ENCODE measurements around the gene CTNNA1. TPM values are rescaled to one million over a fixed set of nuclear protein-coding genes. Genes with fewer than 3 reads are reported as not detected.

Gene CTNNA1
- total RNA-seq, 2 experiments from 2014 or later, result 88.1 to 92.6 TPM

GRCh38 chr5:138952962-138953361 is 199.7 kb downstream of the CTNNA1 start:
- ChIA-PET POLR2A (no interaction called here), CTCF (no interaction called here)

GRCh38 chr5:138953387-138954256 is 200.4 kb downstream of the CTNNA1 start:
- CTCF ChIA-PET, result no interaction called here
- POLR2A ChIA-PET, result no interaction called here

GRCh38 chr5:138954257-138955012 is 201.2 kb downstream of the CTNNA1 start:
- ChIA-PET POLR2A (interaction anchor here (0.5 kb wide), 1 partner anchor 245 kb away, joined by 7 read pairs; no protein-coding TSS in a partner anchor), CTCF (no interaction called here)

- ChIA-PET CTCF (no interaction called here), POLR2A (no interaction called here)
These were observed 201.9 kb downstream of the CTNNA1 start for GRCh38 chr5:138955013-138955660.

GRCh38 chr5:138955671-138956295 is 202.6 kb downstream of the CTNNA1 start:
- ChIA-PET CTCF (no interaction called here), POLR2A (no interaction called here)

GRCh38 chr5:138956801-138957200 is 203.6 kb downstream of the CTNNA1 start:
- ChIA-PET POLR2A (no interaction called here), CTCF (no interaction called here)

- POLR2A ChIA-PET, result no interaction called here
These were observed 207.0 kb downstream of the CTNNA1 start for GRCh38 chr5:138960145-138960692.

GRCh38 chr5:138961221-138961620 is 208.0 kb downstream of the CTNNA1 start:
- CTCF ChIA-PET, result no interaction called here
- POLR2A ChIA-PET, result no interaction called here

More at GRCh38 chr5:138960145-138960692, 207.0 kb downstream of the CTNNA1 start:
- CTCF ChIA-PET, result no interaction called here

- ChIA-PET CTCF (no interaction called here), POLR2A (no interaction called here)
These were observed 208.5 kb downstream of the CTNNA1 start for GRCh38 chr5:138961729-138962128.

- CTCF ChIA-PET, result no interaction called here
These were observed 209.6 kb downstream of the CTNNA1 start for GRCh38 chr5:138962614-138963370.

GRCh38 chr5:138963763-138964371 is 210.6 kb downstream of the CTNNA1 start:
- CTCF ChIA-PET, result no interaction called here
- POLR2A ChIA-PET, result no interaction called here

More at GRCh38 chr5:138962614-138963370, 209.6 kb downstream of the CTNNA1 start:
- POLR2A ChIA-PET, result no interaction called here

GRCh38 chr5:138964647-138965201 is 211.5 kb downstream of the CTNNA1 start:
- ChIA-PET CTCF (no interaction called here), POLR2A (no interaction called here)

- ChIA-PET CTCF (no interaction called here), POLR2A (no interaction called here)
These were observed 212.4 kb downstream of the CTNNA1 start for GRCh38 chr5:138965626-138966025.

- CTCF ChIA-PET, result no interaction called here
- POLR2A ChIA-PET, result interaction anchor here (0.6 kb wide), 1 partner anchor 185 kb away, joined by 3 read pairs; no protein-coding TSS in a partner anchor
These were observed 213.2 kb downstream of the CTNNA1 start for GRCh38 chr5:138966236-138966985.

- ChIA-PET POLR2A (no interaction called here), CTCF (no interaction called here)
These were observed 214.7 kb downstream of the CTNNA1 start for GRCh38 chr5:138967791-138968448.

- CTCF ChIA-PET, result no interaction called here
- POLR2A ChIA-PET, result no interaction called here
These were observed 215.4 kb downstream of the CTNNA1 start for GRCh38 chr5:138968601-138969000.

- ChIA-PET CTCF (no interaction called here), POLR2A (no interaction called here)
These were observed 216.2 kb downstream of the CTNNA1 start for GRCh38 chr5:138969323-138970002.
